Measurements from ENCODE around the gene TAB2.

DNA sequence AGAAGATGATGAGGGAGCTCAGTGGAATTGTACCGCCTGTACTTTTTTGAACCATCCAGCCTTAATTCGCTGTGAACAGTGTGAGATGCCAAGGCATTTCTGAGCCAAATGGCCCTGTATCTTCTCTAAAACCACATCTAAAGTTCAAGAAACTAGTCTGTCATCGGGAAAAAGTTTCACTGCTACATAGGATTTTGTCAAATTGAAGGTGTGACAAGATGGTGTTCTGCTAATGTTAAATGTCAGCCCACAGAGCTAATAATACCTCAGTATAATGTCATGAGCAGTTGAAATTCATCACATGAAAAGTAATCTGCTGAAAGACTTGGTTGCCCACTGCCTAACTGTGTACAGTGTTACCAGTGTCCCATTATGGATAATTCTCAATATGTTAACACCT lies 92.1 kb downstream of the TAB2 start:
- no peak for TF ChIP-seq CTCF (IDR thresholded peaks at IDR 0.05; ENCODE audit: insufficient read depth, low read depth, low read length)
- no peak for TF ChIP-seq EZH2 (IDR thresholded peaks at IDR 0.05; ENCODE audit: insufficient read depth, low read length)
